GM21576 (cell line): Measurements from ENCODE around the gene DNAJC30.

Experiments used
- ATAC-seq: cut with Tn5 transposase; IDR thresholded peaks from one replicate; pipeline ENCODE4 v1.9.1; 2021; ENCODE audit warnings: mild to moderate bottlenecking, moderate library complexity; ENCODE audit not compliant: unreplicated experiment

The DNAJC30 gene

GRCh38 chr7:73708961-73709549, 25.8 kb upstream of the DNAJC30 start:
- no peak for ATAC-seq

- ATAC-seq: no peak
Observed at GRCh38 chr7:73707045-73707631, 23.9 kb upstream of the DNAJC30 start.

GRCh38 chr7:73706126-73707044, 23.1 kb upstream of the DNAJC30 start:
- ATAC-seq: no peak

- no peak for ATAC-seq
Observed at GRCh38 chr7:73705551-73705920, 22.3 kb upstream of the DNAJC30 start.

- no peak for ATAC-seq
Observed at GRCh38 chr7:73704640-73705550, 21.6 kb upstream of the DNAJC30 start.

- ATAC-seq: no peak
Observed at GRCh38 chr7:73703757-73704639, 20.7 kb upstream of the DNAJC30 start.

GRCh38 chr7:73703225-73703624, 20.0 kb upstream of the DNAJC30 start:
- no peak for ATAC-seq

GRCh38 chr7:73702665-73703064, 19.4 kb upstream of the DNAJC30 start:
- ATAC-seq: no peak

- no peak for ATAC-seq
Observed at GRCh38 chr7:73702226-73702625, 19.0 kb upstream of the DNAJC30 start.

GRCh38 chr7:73701357-73701995, 18.2 kb upstream of the DNAJC30 start:
- ATAC-seq: no peak

GRCh38 chr7:73700581-73701134, 17.4 kb upstream of the DNAJC30 start:
- no peak for ATAC-seq

- ATAC-seq: no peak
Observed at GRCh38 chr7:73700069-73700423, 16.8 kb upstream of the DNAJC30 start.

- no peak for ATAC-seq
Observed at GRCh38 chr7:73699370-73700068, 16.3 kb upstream of the DNAJC30 start.

GRCh38 chr7:73698410-73698809, 15.2 kb upstream of the DNAJC30 start:
- ATAC-seq: no peak

- no peak for ATAC-seq
Observed at GRCh38 chr7:73696372-73696771, 13.1 kb upstream of the DNAJC30 start.

GRCh38 chr7:73690646-73691045, 7.4 kb upstream of the DNAJC30 start:
- ATAC-seq: no peak

- ATAC-seq: no peak
Observed at GRCh38 chr7:73688288-73688687, 5.0 kb upstream of the DNAJC30 start.

- no peak for ATAC-seq
Observed at GRCh38 chr7:73685311-73685710, 2.1 kb upstream of the DNAJC30 start.
